Spinal cord (tissue), 10 donors: ENCODE data around the gene RLF. TPM values are rescaled to one million over a fixed set of nuclear protein-coding genes. Genes with fewer than 3 reads are reported as not detected.
"Not testable (repeated sequence)": the region's sequence is repeated elsewhere in the genome, so short reads cannot be mapped to it uniquely, and the experiment has no call there.

Experiments used
- DNase-seq, 6 donors: peaks; one replicate each; pipeline versions ENCODE4 v3.0.0 to v3.0.0-alpha.2; 2013 to 2015; ENCODE audit warnings: low spot score in 6 of 6, low read depth in 4 of 6
- H3K27ac ChIP-seq: one replicate; pipeline ENCODE4 v1.5.1; 2013; ENCODE audit warnings: low read depth, low read length, control low read depth
- H3K27me3 ChIP-seq: one replicate; pipeline ENCODE4 v1.6.1; 2013; ENCODE audit warnings: low read length; ENCODE audit not compliant: control insufficient read depth, insufficient read depth
- H3K36me3 ChIP-seq: one replicate; pipeline ENCODE4 v1.6.1; 2013; ENCODE audit warnings: low read length; ENCODE audit not compliant: control insufficient read depth, insufficient read depth
- H3K4me1 ChIP-seq: one replicate; pipeline ENCODE4 v1.6.1; 2013; ENCODE audit warnings: low read length; ENCODE audit not compliant: control insufficient read depth, insufficient read depth
- H3K4me3 ChIP-seq: one replicate; pipeline ENCODE4 v1.5.1; 2013; ENCODE audit warnings: low read depth, low read length, control low read depth
- H3K9me3 ChIP-seq: one replicate; pipeline ENCODE4 v1.6.1; 2013; ENCODE audit warnings: low read length; ENCODE audit not compliant: control insufficient read depth, insufficient read depth
- WGBS: methylation state at CpG from one replicate; pipeline ENCODE4 v1.1.5; 2013; ENCODE audit warnings: missing lambda C conversion rate; ENCODE audit not compliant: insufficient coverage; 5-methylcytosine and 5-hydroxymethylcytosine counted together
- polyA plus RNA-seq, 2 donors: library from polyadenylated mRNA; unstranded; fragments of 120-200 nt; gene quantifications; one replicate each; pipeline ENCODE4 v1.2.1, GENCODE V29; 2013; ENCODE audit not compliant: insufficient read length in 2 of 2
- total RNA-seq, 2 donors: library from RNA; depleted of rRNA in 1 of 2; stranded (reverse); fragments of 120-200 nt in 1 of 2; fragments of >200 nt in 1 of 2; gene quantifications; one replicate each; pipeline versions ENCODE4 v1.2.3 to v1.2.4, GENCODE V29; 2013 to 2014
- donor health status: healthy.

RLF gene
- total and polyA plus RNA-seq, 4 donors: 17.2 to 65.1 (median 28.6) TPM

- Histone ChIP-seq H3K4me3 (no peak overlapping the region), H3K27me3 (no peaks in the 10 kb centered on the region), H3K9me3 (no peaks in the 10 kb centered on the region), H3K27ac (no peak overlapping the region), H3K36me3 (peaks cover 5% of the 10 kb centered on the region), H3K4me1 (no peaks in the 10 kb centered on the region)
- 100% methylated on average over 4 of the region's 7 CpGs for WGBS
- no peak for DNase-seq
Observed at GRCh38 chr1:40185951-40186864, 25.0 kb downstream of the RLF start.

- no peak overlapping the region for H3K27ac ChIP-seq
- no peak overlapping the region for H3K4me3 ChIP-seq
- WGBS: no CpG with 5 or more reads among the region's 1 CpG
- H3K27me3 ChIP-seq: no peaks in the 10 kb centered on the region
- no peak for DNase-seq
- H3K36me3 ChIP-seq: peaks cover 8% of the 10 kb centered on the region
- no peaks in the 10 kb centered on the region for H3K9me3 ChIP-seq
- H3K4me1 ChIP-seq: no peaks in the 10 kb centered on the region
Observed at GRCh38 chr1:40187399-40187798, 26.2 kb downstream of the RLF start.

GRCh38 chr1:40194639-40195038, 33.5 kb downstream of the RLF start:
- H3K36me3 ChIP-seq: peaks cover 20% of the 10 kb centered on the region
- H3K27ac ChIP-seq, H3K9me3 ChIP-seq, DNase-seq, H3K27me3 ChIP-seq, H3K4me3 ChIP-seq, H3K4me1 ChIP-seq: not testable (repeated sequence)
- WGBS: 98% methylated on average over 5 of the region's 6 CpGs

DNA sequence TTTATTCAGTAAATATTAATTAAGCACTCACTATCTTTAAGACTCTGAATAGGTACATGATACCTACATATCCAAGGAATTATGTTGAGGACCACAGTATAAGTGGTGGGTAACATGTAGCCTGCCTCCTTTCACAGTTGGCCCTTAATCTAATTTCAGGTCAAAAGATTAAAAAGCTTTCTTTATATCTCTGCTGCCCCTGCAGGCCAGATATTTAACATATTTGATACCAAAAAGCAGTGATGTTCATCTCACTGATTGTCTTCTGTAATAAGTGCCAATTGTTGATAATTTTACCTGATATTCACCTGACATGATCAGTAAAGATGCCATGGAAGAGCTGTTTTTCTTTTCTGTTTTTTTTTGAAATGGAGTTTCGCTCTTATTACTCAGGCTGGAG, 36.5 kb downstream of the RLF start:
- DNase-seq: no peak
- no peak overlapping the region for H3K27ac ChIP-seq
- H3K4me1 ChIP-seq: no peaks in the 10 kb centered on the region
- H3K27me3 ChIP-seq: no peaks in the 10 kb centered on the region
- H3K9me3 ChIP-seq: no peaks in the 10 kb centered on the region
- peaks cover 15% of the 10 kb centered on the region for H3K36me3 ChIP-seq
- WGBS: 100% methylated on average over 1 of the region's 1 CpG
- no peak overlapping the region for H3K4me3 ChIP-seq

DNA sequence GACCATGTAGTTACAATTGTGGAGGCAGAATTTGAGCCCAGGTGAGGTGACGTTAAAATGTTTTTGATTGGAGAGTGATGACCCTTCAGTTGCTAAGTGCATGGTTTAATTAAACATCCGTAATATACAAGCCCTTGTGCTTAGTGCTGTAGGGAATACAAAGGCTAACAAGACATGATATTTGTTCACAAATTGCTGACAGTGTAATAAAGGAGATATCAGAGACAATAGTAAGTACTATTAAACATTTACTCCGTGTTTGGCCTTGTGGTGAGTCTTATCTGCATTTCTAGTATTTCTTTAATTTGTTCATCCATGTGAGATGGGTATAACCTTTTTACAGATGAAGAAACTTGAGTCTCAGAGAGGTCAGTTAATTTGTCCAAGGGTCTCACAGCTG, 37.9 kb downstream of the RLF start:
- WGBS: 100% methylated on average over 2 of the region's 3 CpGs
- Histone ChIP-seq H3K9me3 (no peaks in the 10 kb centered on the region), H3K27ac (no peak overlapping the region), H3K4me1 (no peaks in the 10 kb centered on the region), H3K4me3 (no peak overlapping the region), H3K27me3 (no peaks in the 10 kb centered on the region), H3K36me3 (peaks cover 16% of the 10 kb centered on the region)
- DNase-seq: no peak

DNA sequence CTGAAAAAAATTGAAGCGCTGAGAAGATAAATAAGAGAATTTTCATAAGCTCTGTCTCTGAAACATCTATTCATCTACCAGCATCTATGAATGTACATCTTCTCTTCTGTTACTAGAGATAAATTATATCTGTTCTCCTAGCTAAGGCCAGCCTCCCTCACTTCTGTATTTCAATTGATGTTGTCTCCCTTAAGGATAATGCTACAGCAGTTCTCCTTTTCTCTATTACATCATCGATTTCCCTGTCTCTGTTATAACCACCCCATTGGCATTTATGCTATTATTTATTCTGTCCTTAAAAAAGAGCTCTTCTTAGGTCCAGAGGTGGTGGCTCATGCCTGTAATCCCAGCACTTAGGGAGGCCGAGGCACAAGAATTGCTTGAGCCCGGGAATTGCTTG, 43.7 kb downstream of the RLF start:
- no peaks in the 10 kb centered on the region for H3K4me1 ChIP-seq
- no peak overlapping the region for H3K4me3 ChIP-seq
- H3K27ac ChIP-seq: no peak overlapping the region
- no peaks in the 10 kb centered on the region for H3K9me3 ChIP-seq
- 100% methylated on average over 2 of the region's 4 CpGs for WGBS
- no peak for DNase-seq
- no peaks in the 10 kb centered on the region for H3K27me3 ChIP-seq
- H3K36me3 ChIP-seq: peaks cover 15% of the 10 kb centered on the region

DNA sequence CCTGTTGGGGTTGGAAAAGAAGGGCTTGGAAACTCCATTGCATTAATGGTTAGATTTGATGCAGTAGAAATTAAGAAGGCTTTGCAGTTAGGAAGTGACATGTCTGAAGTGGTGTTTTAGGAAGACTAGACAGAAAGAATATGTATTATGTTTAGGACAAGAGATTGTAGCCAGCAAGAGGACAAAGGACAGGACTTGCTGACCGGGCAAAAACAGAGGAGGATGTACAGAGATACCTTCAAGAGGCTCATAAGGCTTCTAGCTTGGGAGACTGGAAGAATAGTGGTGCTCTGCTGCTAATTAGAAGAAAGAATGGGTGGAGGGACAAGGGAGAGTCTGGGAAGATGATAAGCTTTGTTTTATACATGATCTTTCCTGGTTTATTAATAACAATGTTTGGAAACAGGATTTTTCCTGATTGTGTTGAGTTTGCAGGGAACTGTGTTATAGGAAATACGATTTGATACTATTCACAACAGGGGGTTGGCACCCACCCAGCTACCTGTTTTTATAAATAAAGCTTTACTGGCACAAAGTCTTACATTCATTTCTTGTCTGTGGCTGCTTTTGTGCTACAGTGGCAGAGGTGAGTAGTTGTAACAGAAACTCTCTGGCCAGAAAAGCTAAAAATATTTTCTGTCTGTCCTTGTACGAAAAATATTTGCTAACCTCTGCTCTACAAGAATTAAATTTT, 49.5 kb downstream of the RLF start:
- Histone ChIP-seq H3K4me1 (no peaks in the 10 kb centered on the region), H3K27ac (no peak overlapping the region), H3K36me3 (peaks cover 15% of the 10 kb centered on the region), H3K4me3 (no peak overlapping the region), H3K9me3 (no peaks in the 10 kb centered on the region), H3K27me3 (no peaks in the 10 kb centered on the region)
- 100% methylated on average over 2 of the region's 3 CpGs for WGBS
- no peak for DNase-seq

DNA sequence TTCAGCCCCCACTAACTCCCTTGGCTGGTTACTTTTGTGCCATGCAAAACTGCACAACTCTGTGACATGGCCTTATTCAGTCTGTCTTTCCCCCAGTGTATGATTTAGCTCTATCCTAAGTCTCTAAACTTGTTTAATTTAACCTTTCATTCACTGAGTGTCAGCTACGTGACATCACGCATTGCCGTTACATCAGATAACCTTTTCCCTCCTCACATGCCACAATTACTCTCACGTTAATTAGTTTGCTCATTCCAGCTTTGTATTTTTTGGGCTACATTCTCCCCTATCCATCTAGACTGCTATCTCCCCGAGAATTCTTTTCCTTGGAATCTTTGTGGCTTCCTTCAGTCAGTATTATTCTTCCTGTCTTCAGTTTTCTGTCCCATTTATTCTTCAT, 57.1 kb downstream of the RLF start:
- no peak overlapping the region for H3K27ac ChIP-seq
- H3K4me1 ChIP-seq: no peaks in the 10 kb centered on the region
- 96% methylated on average over 5 of the region's 5 CpGs for WGBS
- peaks cover 4% of the 10 kb centered on the region for H3K36me3 ChIP-seq
- no peak overlapping the region for H3K4me3 ChIP-seq
- no peak for DNase-seq
- no peaks in the 10 kb centered on the region for H3K27me3 ChIP-seq
- H3K9me3 ChIP-seq: no peaks in the 10 kb centered on the region

DNA sequence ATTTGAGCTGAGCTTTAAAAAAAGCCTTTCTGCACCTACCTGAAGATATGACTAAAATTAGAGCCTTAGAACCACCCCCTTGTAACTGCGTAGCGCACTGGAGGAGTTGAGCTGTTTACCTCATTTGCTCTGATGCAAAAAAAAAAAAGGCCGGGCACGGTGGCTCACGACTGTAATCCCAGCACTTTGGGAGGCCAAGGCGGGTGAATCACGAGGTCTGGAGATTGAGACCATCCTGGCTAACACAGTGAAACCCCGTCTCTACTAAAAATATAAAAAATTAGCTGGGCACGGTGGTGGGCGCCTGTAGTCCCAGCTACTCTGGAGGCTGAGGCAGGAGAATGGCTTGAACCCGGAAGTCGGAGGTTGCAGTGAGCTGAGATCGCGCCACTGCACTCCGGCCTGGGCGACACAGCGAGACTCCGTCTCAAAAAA, 60.3 kb downstream of the RLF start:
- WGBS: 94% methylated on average over 7 of the region's 18 CpGs
- H3K4me3 ChIP-seq, H3K27ac ChIP-seq, DNase-seq, H3K27me3 ChIP-seq, H3K36me3 ChIP-seq, H3K4me1 ChIP-seq, H3K9me3 ChIP-seq: not testable (repeated sequence)
